ENCODE data around the gene SUPT4H1.

The SUPT4H1 gene

GRCh38 chr17:58379511-58379824 lies 27.5 kb upstream of the SUPT4H1 start:
- H3K79me2 ChIP-seq (ENCODE audit: control insufficient read depth, insufficient read depth, low read length), result no peaks in the 10 kb centered on the region
- no peak overlapping the region for H3K18ac ChIP-seq (ENCODE audit: low read length)
- H2BK15ac ChIP-seq (replicated peaks; ENCODE audit: low read depth), result no peak overlapping the region
- no peak overlapping the region for H3K23ac ChIP-seq (ENCODE audit: low read length)
- H2BK5ac ChIP-seq (ENCODE audit: low read length), result no peak overlapping the region
- no peaks in the 10 kb centered on the region for H3K79me1 ChIP-seq (ENCODE audit: low read length)
- no peak overlapping the region for H2BK120ac ChIP-seq (ENCODE audit: low read depth, low read length)
- DNase-seq, result peak; percentile 34
- H3K9ac ChIP-seq (ENCODE audit: low read length), result no peak overlapping the region
- no CpG with 5 or more reads among the region's 3 CpGs for WGBS (ENCODE audit: extremely low coverage, insufficient coverage, low lambda C conversion rate)
- H4K8ac ChIP-seq (ENCODE audit: low read depth, low read length), result no peak overlapping the region
- no peak overlapping the region for H3K4me3 ChIP-seq (ENCODE audit: low read length)
- no peak overlapping the region for H2AK5ac ChIP-seq (ENCODE audit: low read length)
- no peak overlapping the region for H4K5ac ChIP-seq (ENCODE audit: low read length)
- H3K36me3 ChIP-seq (ENCODE audit: control insufficient read depth, insufficient read depth, low read length), result no peaks in the 10 kb centered on the region
- H3K4me1 ChIP-seq (ENCODE audit: control insufficient read depth, low read depth, low read length), result peaks cover 15% of the 10 kb centered on the region
- no peaks in the 10 kb centered on the region for H3K27me3 ChIP-seq (ENCODE audit: insufficient read depth, low read length, poor library complexity)
- no peak overlapping the region for H3K4me2 ChIP-seq (ENCODE audit: low read length)
- no peak overlapping the region for H3K56ac ChIP-seq (ENCODE audit: low read length)
- H3K4ac ChIP-seq (ENCODE audit: low read depth, low read length), result peak overlapping the region; percentile 39
- H3K27ac ChIP-seq (ENCODE audit: low read depth, low read length), result no peak overlapping the region

- H3K4me1 ChIP-seq (ENCODE audit: control insufficient read depth, low read depth, low read length), result peaks cover 15% of the 10 kb centered on the region
- H3K4ac ChIP-seq (ENCODE audit: low read depth, low read length), result no peak overlapping the region
- H2BK5ac ChIP-seq (ENCODE audit: low read length), result peak overlapping the region; percentile 12
- no peak overlapping the region for H3K4me3 ChIP-seq (ENCODE audit: low read length)
- no peaks in the 10 kb centered on the region for H3K36me3 ChIP-seq (ENCODE audit: control insufficient read depth, insufficient read depth, low read length)
- no peak overlapping the region for H4K8ac ChIP-seq (ENCODE audit: low read depth, low read length)
- H3K79me1 ChIP-seq (ENCODE audit: low read length), result no peaks in the 10 kb centered on the region
- WGBS (ENCODE audit: extremely low coverage, insufficient coverage, low lambda C conversion rate), result no CpG with 5 or more reads among the region's 8 CpGs
- no peak overlapping the region for H3K23ac ChIP-seq (ENCODE audit: low read length)
- no peak for DNase-seq
- H4K5ac ChIP-seq (ENCODE audit: low read length), result no peak overlapping the region
- H2BK120ac ChIP-seq (ENCODE audit: low read depth, low read length), result no peak overlapping the region
- H3K27ac ChIP-seq (ENCODE audit: low read depth, low read length), result no peak overlapping the region
- no peaks in the 10 kb centered on the region for H3K79me2 ChIP-seq (ENCODE audit: control insufficient read depth, insufficient read depth, low read length)
- no peak overlapping the region for H2BK15ac ChIP-seq (replicated peaks; ENCODE audit: low read depth)
- no peak overlapping the region for H3K9ac ChIP-seq (ENCODE audit: low read length)
- H3K4me2 ChIP-seq (ENCODE audit: low read length), result no peak overlapping the region
- no peak overlapping the region for H2AK5ac ChIP-seq (ENCODE audit: low read length)
- no peak overlapping the region for H3K56ac ChIP-seq (ENCODE audit: low read length)
- no peak overlapping the region for H3K18ac ChIP-seq (ENCODE audit: low read length)
- H3K27me3 ChIP-seq (ENCODE audit: insufficient read depth, low read length, poor library complexity), result no peaks in the 10 kb centered on the region
These were observed 26.9 kb upstream of the SUPT4H1 start for GRCh38 chr17:58378733-58379510.

GRCh38 chr17:58377661-58378060 lies 25.7 kb upstream of the SUPT4H1 start:
- no peak for DNase-seq
- no peak overlapping the region for H3K23ac ChIP-seq (ENCODE audit: low read length)
- WGBS (ENCODE audit: extremely low coverage, insufficient coverage, low lambda C conversion rate), result no CpG with 5 or more reads among the region's 5 CpGs
- no peak overlapping the region for H2BK15ac ChIP-seq (replicated peaks; ENCODE audit: low read depth)
- H3K18ac ChIP-seq (ENCODE audit: low read length), result peak overlapping the region; percentile 40
- no peaks in the 10 kb centered on the region for H3K79me2 ChIP-seq (ENCODE audit: control insufficient read depth, insufficient read depth, low read length)
- H3K4me1 ChIP-seq (ENCODE audit: control insufficient read depth, low read depth, low read length), result peaks cover 15% of the 10 kb centered on the region
- H2BK120ac ChIP-seq (ENCODE audit: low read depth, low read length), result no peak overlapping the region
- no peak overlapping the region for H3K4me2 ChIP-seq (ENCODE audit: low read length)
- H3K9ac ChIP-seq (ENCODE audit: low read length), result no peak overlapping the region
- no peak overlapping the region for H4K8ac ChIP-seq (ENCODE audit: low read depth, low read length)
- H4K5ac ChIP-seq (ENCODE audit: low read length), result no peak overlapping the region
- no peak overlapping the region for H2BK5ac ChIP-seq (ENCODE audit: low read length)
- H3K27ac ChIP-seq (ENCODE audit: low read depth, low read length), result no peak overlapping the region
- no peak overlapping the region for H2AK5ac ChIP-seq (ENCODE audit: low read length)
- no peaks in the 10 kb centered on the region for H3K27me3 ChIP-seq (ENCODE audit: insufficient read depth, low read length, poor library complexity)
- no peaks in the 10 kb centered on the region for H3K79me1 ChIP-seq (ENCODE audit: low read length)
- H3K4me3 ChIP-seq (ENCODE audit: low read length), result no peak overlapping the region
- no peak overlapping the region for H3K56ac ChIP-seq (ENCODE audit: low read length)
- no peaks in the 10 kb centered on the region for H3K36me3 ChIP-seq (ENCODE audit: control insufficient read depth, insufficient read depth, low read length)
- no peak overlapping the region for H3K4ac ChIP-seq (ENCODE audit: low read depth, low read length)

GRCh38 chr17:58377093-58377601 lies 25.1 kb upstream of the SUPT4H1 start:
- Histone ChIP-seq H4K5ac (ENCODE audit: low read length) (no peak overlapping the region), H3K23ac (ENCODE audit: low read length) (no peak overlapping the region), H2BK120ac (ENCODE audit: low read depth, low read length) (no peak overlapping the region), H3K79me1 (ENCODE audit: low read length) (no peaks in the 10 kb centered on the region), H3K36me3 (ENCODE audit: control insufficient read depth, insufficient read depth, low read length) (no peaks in the 10 kb centered on the region), H3K56ac (ENCODE audit: low read length) (no peak overlapping the region), H3K27me3 (ENCODE audit: insufficient read depth, low read length, poor library complexity) (no peaks in the 10 kb centered on the region), H2AK5ac (ENCODE audit: low read length) (no peak overlapping the region), H3K4me2 (ENCODE audit: low read length) (no peak overlapping the region), H4K8ac (ENCODE audit: low read depth, low read length) (no peak overlapping the region), H3K4ac (ENCODE audit: low read depth, low read length) (no peak overlapping the region), H3K79me2 (ENCODE audit: control insufficient read depth, insufficient read depth, low read length) (no peaks in the 10 kb centered on the region), H2BK15ac (replicated peaks; ENCODE audit: low read depth) (no peak overlapping the region), H3K18ac (ENCODE audit: low read length) (peak overlapping the region; percentile 40), H3K4me3 (ENCODE audit: low read length) (no peak overlapping the region), H3K4me1 (ENCODE audit: control insufficient read depth, low read depth, low read length) (peaks cover 15% of the 10 kb centered on the region), H3K9ac (ENCODE audit: low read length) (no peak overlapping the region), H2BK5ac (ENCODE audit: low read length) (no peak overlapping the region), H3K27ac (ENCODE audit: low read depth, low read length) (no peak overlapping the region)
- DNase-seq, result peak; percentile 70
- no CpG with 5 or more reads among the region's 3 CpGs for WGBS (ENCODE audit: extremely low coverage, insufficient coverage, low lambda C conversion rate)

GRCh38 chr17:58376472-58377000 lies 24.5 kb upstream of the SUPT4H1 start:
- Histone ChIP-seq H3K9ac (ENCODE audit: low read length) (no peak overlapping the region), H2BK120ac (ENCODE audit: low read depth, low read length) (no peak overlapping the region), H2BK5ac (ENCODE audit: low read length) (no peak overlapping the region), H3K27ac (ENCODE audit: low read depth, low read length) (no peak overlapping the region), H3K18ac (ENCODE audit: low read length) (no peak overlapping the region), H3K4me1 (ENCODE audit: control insufficient read depth, low read depth, low read length) (peaks cover 15% of the 10 kb centered on the region), H3K79me1 (ENCODE audit: low read length) (no peaks in the 10 kb centered on the region), H3K4ac (ENCODE audit: low read depth, low read length) (no peak overlapping the region), H3K4me3 (ENCODE audit: low read length) (no peak overlapping the region), H3K23ac (ENCODE audit: low read length) (no peak overlapping the region), H2BK15ac (replicated peaks; ENCODE audit: low read depth) (no peak overlapping the region), H3K79me2 (ENCODE audit: control insufficient read depth, insufficient read depth, low read length) (no peaks in the 10 kb centered on the region), H3K27me3 (ENCODE audit: insufficient read depth, low read length, poor library complexity) (no peaks in the 10 kb centered on the region), H2AK5ac (ENCODE audit: low read length) (no peak overlapping the region), H4K8ac (ENCODE audit: low read depth, low read length) (no peak overlapping the region), H3K4me2 (ENCODE audit: low read length) (no peak overlapping the region), H3K36me3 (ENCODE audit: control insufficient read depth, insufficient read depth, low read length) (no peaks in the 10 kb centered on the region), H4K5ac (ENCODE audit: low read length) (no peak overlapping the region), H3K56ac (ENCODE audit: low read length) (no peak overlapping the region)
- no CpG with 5 or more reads among the region's 4 CpGs for WGBS (ENCODE audit: extremely low coverage, insufficient coverage, low lambda C conversion rate)
- DNase-seq, result peak; percentile 53
